Trophoblast cell (in vitro differentiated cells and primary cell): ENCODE measurements around the gene LSM3.

Experiments
- DNase-seq, 2 donors: peaks; one replicate each; pipeline ENCODE4 v3.0.0-alpha.2; 2016
- H2AFZ ChIP-seq: 2 replicates; pipeline ENCODE4 v1.6.1; 2013; ENCODE audit warnings: low read length, moderate library complexity, mild to moderate bottlenecking; ENCODE audit not compliant: insufficient read depth, poor library complexity
- H2AK5ac ChIP-seq: 2 replicates; pipeline ENCODE4 v1.6.1; 2013; ENCODE audit warnings: mild to moderate bottlenecking, low read length
- H2BK120ac ChIP-seq: 2 replicates; pipeline ENCODE4 v1.6.1; 2013; ENCODE audit warnings: low read length, mild to moderate bottlenecking, moderate library complexity; ENCODE audit not compliant: insufficient read depth, poor library complexity
- H2BK12ac ChIP-seq: 2 replicates; pipeline ENCODE4 v1.6.1; 2013; ENCODE audit warnings: mild to moderate bottlenecking, low read length, moderate library complexity
- H2BK5ac ChIP-seq: 2 replicates; pipeline ENCODE4 v1.6.1; 2013; ENCODE audit warnings: low read length, low read depth, moderate library complexity, mild to moderate bottlenecking; ENCODE audit not compliant: poor library complexity
- H3K14ac ChIP-seq: 2 replicates; pipeline ENCODE4 v1.6.1; 2013; ENCODE audit warnings: mild to moderate bottlenecking, low read length
- H3K18ac ChIP-seq: 2 replicates; pipeline ENCODE4 v1.6.1; 2013; ENCODE audit warnings: mild to moderate bottlenecking, low read length
- H3K23ac ChIP-seq: 2 replicates; pipeline ENCODE4 v1.6.1; 2013; ENCODE audit warnings: low read length
- H3K27ac ChIP-seq: 2 replicates; pipeline ENCODE4 v1.5.1; 2013; ENCODE audit warnings: low read depth, mild to moderate bottlenecking, inconsistent platforms, low read length, moderate library complexity
- H3K27me3 ChIP-seq: 2 replicates; pipeline ENCODE4 v1.6.1; 2013; ENCODE audit warnings: inconsistent platforms, mild to moderate bottlenecking, low read length, moderate library complexity; ENCODE audit not compliant: insufficient read depth
- H3K36me3 ChIP-seq, 2 experiments: 1 replicate in 1 of 2; 2 replicates in 1 of 2; pipeline ENCODE4 v1.6.1; 2013; ENCODE audit warnings: low read length in 2 of 2, mild to moderate bottlenecking in 2 of 2, moderate library complexity in 1 of 2; ENCODE audit not compliant: insufficient read depth in 2 of 2, control insufficient read depth in 1 of 2
- H3K4ac ChIP-seq: 2 replicates; pipeline ENCODE4 v1.6.1; 2013; ENCODE audit warnings: low read depth, mild to moderate bottlenecking, low read length, moderate library complexity
- H3K4me1 ChIP-seq, 2 experiments: 1 replicate in 1 of 2; 2 replicates in 1 of 2; pipeline ENCODE4 v1.6.1; 2013; ENCODE audit warnings: low read length in 2 of 2, mild to moderate bottlenecking in 2 of 2, moderate library complexity in 1 of 2; ENCODE audit not compliant: insufficient read depth in 2 of 2, control insufficient read depth in 1 of 2
- H3K4me2 ChIP-seq: 2 replicates; pipeline ENCODE4 v1.6.1; 2013; ENCODE audit warnings: inconsistent platforms, mild to moderate bottlenecking, low read length, moderate library complexity
- H3K4me3 ChIP-seq: 2 replicates; pipeline ENCODE4 v1.5.1; 2013; ENCODE audit warnings: mild to moderate bottlenecking, low read depth, low read length, inconsistent platforms
- H3K79me1 ChIP-seq: one replicate; pipeline ENCODE4 v1.6.1; 2013; ENCODE audit warnings: low read length
- H3K79me2 ChIP-seq: 2 replicates; pipeline ENCODE4 v1.6.1; 2013; ENCODE audit warnings: low read length, mild to moderate bottlenecking; ENCODE audit not compliant: control insufficient read depth, insufficient read depth, poor library complexity
- H3K9ac ChIP-seq: 2 replicates; pipeline ENCODE4 v1.6.1; 2013; ENCODE audit warnings: mild to moderate bottlenecking, low read length
- H3K9me3 ChIP-seq: 2 replicates; pipeline ENCODE4 v1.6.1; 2013; ENCODE audit warnings: low read depth, mild to moderate bottlenecking, control low read depth, inconsistent platforms, low read length; ENCODE audit not compliant: insufficient read depth
- H4K12ac ChIP-seq: 2 replicates; pipeline ENCODE4 v1.6.1; 2013; ENCODE audit warnings: low read depth, mild to moderate bottlenecking, low read length, moderate library complexity
- H4K8ac ChIP-seq: 2 replicates; pipeline ENCODE4 v1.6.1; 2013; ENCODE audit warnings: low read depth, mild to moderate bottlenecking, low read length, moderate library complexity
- H4K91ac ChIP-seq: one replicate; pipeline ENCODE4 v1.6.1; 2013; ENCODE audit warnings: low read depth, mild to moderate bottlenecking, low read length, moderate library complexity
- WGBS: extraction: QIAGEN DNeasy Blood & Tissue Kit; methylation state at CpG from one replicate; pipeline ENCODE4 v1.1.7; 2013; ENCODE audit warnings: missing lambda C conversion rate; ENCODE audit not compliant: insufficient read length, insufficient coverage; ENCODE audit errors: extremely low coverage; 5-methylcytosine and 5-hydroxymethylcytosine counted together

LSM3 gene

GRCh38 chr3:14200841-14201240 is 22.2 kb downstream of the LSM3 start:
- no peak overlapping the region for H3K27ac ChIP-seq
- no peak overlapping the region for H2AFZ ChIP-seq
- no peak overlapping the region for H3K9ac ChIP-seq
- no peak overlapping the region for H4K12ac ChIP-seq
- H4K8ac ChIP-seq = no peak overlapping the region
- H2BK120ac ChIP-seq = no peak overlapping the region
- no peaks in the 10 kb centered on the region for H3K27me3 ChIP-seq
- no peak for DNase-seq
- H4K91ac ChIP-seq = no peak overlapping the region
- no peak overlapping the region for H2BK12ac ChIP-seq
- no peaks in the 10 kb centered on the region for H3K79me2 ChIP-seq
- peak overlapping the region; percentile 22 for H2AK5ac ChIP-seq
- no peak overlapping the region for H3K4ac ChIP-seq
- no peak overlapping the region for H3K4me2 ChIP-seq
- H3K4me1 ChIP-seq = peaks cover 36 to 37% of the 10 kb centered on the region in 2 experiments
- no peaks in the 10 kb centered on the region for H3K9me3 ChIP-seq
- no peak overlapping the region for H2BK5ac ChIP-seq
- H3K79me1 ChIP-seq = peaks cover 21% of the 10 kb centered on the region
- H3K4me3 ChIP-seq = no peak overlapping the region
- no peak overlapping the region for H3K14ac ChIP-seq
- WGBS = no CpG with 5 or more reads among the region's 4 CpGs
- no peak overlapping the region for H3K23ac ChIP-seq
- peaks cover 6 to 9% of the 10 kb centered on the region in 2 experiments for H3K36me3 ChIP-seq
- no peak overlapping the region for H3K18ac ChIP-seq

- peak overlapping the region; percentile 10 for H2AFZ ChIP-seq
- no peak overlapping the region for H2BK5ac ChIP-seq
- H3K9me3 ChIP-seq = no peaks in the 10 kb centered on the region
- H3K79me1 ChIP-seq = peaks cover 25% of the 10 kb centered on the region
- H3K79me2 ChIP-seq = no peaks in the 10 kb centered on the region
- no CpG with 5 or more reads among the region's 7 CpGs for WGBS
- peak overlapping the region; percentile 46 for H4K8ac ChIP-seq
- H3K27ac ChIP-seq = peak overlapping the region; percentile 21
- no peaks in the 10 kb centered on the region for H3K27me3 ChIP-seq
- peak overlapping the region; percentile 73 for H2AK5ac ChIP-seq
- no peak overlapping the region for H3K23ac ChIP-seq
- H3K4me3 ChIP-seq = no peak overlapping the region
- peaks cover 4 to 6% of the 10 kb centered on the region in 2 experiments for H3K36me3 ChIP-seq
- DNase-seq = no peak
- peak overlapping the region; percentile 17 for H3K4ac ChIP-seq
- H3K18ac ChIP-seq = peak overlapping the region; percentile 28
- H4K12ac ChIP-seq = no peak overlapping the region
- peak overlapping the region; percentile 70 for H4K91ac ChIP-seq
- H3K4me2 ChIP-seq = no peak overlapping the region
- H3K4me1 ChIP-seq = peaks cover 32 to 39% of the 10 kb centered on the region in 2 experiments
- peak overlapping the region; percentile 81 for H2BK12ac ChIP-seq
- H2BK120ac ChIP-seq = peak overlapping the region; percentile 18
- no peak overlapping the region for H3K9ac ChIP-seq
- H3K14ac ChIP-seq = peak overlapping the region; percentile 61
Observed at GRCh38 chr3:14201940-14202684, 23.5 kb downstream of the LSM3 start.

GRCh38 chr3:14202874-14203520 is 24.4 kb downstream of the LSM3 start:
- Histone ChIP-seq H2AFZ (no peak overlapping the region), H3K9me3 (no peaks in the 10 kb centered on the region), H3K4me1 (peaks cover 30 to 37% of the 10 kb centered on the region in 2 experiments), H2BK5ac (peak overlapping the region; percentile 60), H2BK12ac (peak overlapping the region; percentile 42), H3K9ac (no peak overlapping the region), H3K36me3 (peaks cover 4% of the 10 kb centered on the region in 2 experiments), H3K14ac (peak overlapping the region; percentile 77), H4K91ac (peak overlapping the region; percentile 81), H3K4ac (no peak overlapping the region), H3K4me3 (no peak overlapping the region), H3K27ac (peak overlapping the region; percentile 21), H3K18ac (peak overlapping the region; percentile 72), H4K8ac (peak overlapping the region; percentile 39), H3K4me2 (no peak overlapping the region), H3K79me2 (no peaks in the 10 kb centered on the region), H3K23ac (no peak overlapping the region), H4K12ac (peak overlapping the region; percentile 4), H3K27me3 (no peaks in the 10 kb centered on the region), H3K79me1 (peaks cover 25% of the 10 kb centered on the region), H2BK120ac (peak overlapping the region; percentile 18), H2AK5ac (peak overlapping the region; percentile 55)
- WGBS = no CpG with 5 or more reads among the region's 23 CpGs
- DNase-seq = no peak

GRCh38 chr3:14203521-14204079 is 25.0 kb downstream of the LSM3 start:
- Histone ChIP-seq H2AK5ac (peak overlapping the region; percentile 55), H2BK120ac (peak overlapping the region; percentile 74), H2AFZ (peak overlapping the region; percentile 20), H3K27me3 (no peaks in the 10 kb centered on the region), H3K79me2 (peaks cover 1% of the 10 kb centered on the region), H3K4ac (no peak overlapping the region), H3K9me3 (no peaks in the 10 kb centered on the region), H3K79me1 (peaks cover 27% of the 10 kb centered on the region), H4K12ac (peak overlapping the region; percentile 4), H2BK5ac (peak overlapping the region; percentile 80), H3K36me3 (peaks cover 2 to 4% of the 10 kb centered on the region in 2 experiments), H3K18ac (peak overlapping the region; percentile 72), H3K4me3 (no peak overlapping the region), H3K9ac (no peak overlapping the region), H4K8ac (peak overlapping the region; percentile 39), H3K14ac (peak overlapping the region; percentile 77), H3K27ac (peak overlapping the region; percentile 55), H3K23ac (no peak overlapping the region), H3K4me2 (no peak overlapping the region), H2BK12ac (peak overlapping the region; percentile 67), H3K4me1 (peaks cover 32 to 39% of the 10 kb centered on the region in 2 experiments), H4K91ac (peak overlapping the region; percentile 87)
- DNase-seq = peak; percentile 73 to 90
- no CpG with 5 or more reads among the region's 10 CpGs for WGBS
